AG09319 (cell line): ENCODE data around the gene TRAF4.
A peak's percentile ranks its signal among the peaks of the same experiment; 100 is the strongest.

ENCODE experiments used
- DNase-seq: peaks from one replicate; pipeline ENCODE4 v3.0.0-alpha.2; 2010; ENCODE audit warnings: low read depth; ENCODE audit errors: extremely low read depth
- CTCF ChIP-seq: IDR thresholded peaks from 2 replicates; pipeline ENCODE4 v1.5.1; 2011; ENCODE audit warnings: low read depth, mild to moderate bottlenecking, inconsistent platforms, low read length, moderate library complexity

The TRAF4 gene

DNA sequence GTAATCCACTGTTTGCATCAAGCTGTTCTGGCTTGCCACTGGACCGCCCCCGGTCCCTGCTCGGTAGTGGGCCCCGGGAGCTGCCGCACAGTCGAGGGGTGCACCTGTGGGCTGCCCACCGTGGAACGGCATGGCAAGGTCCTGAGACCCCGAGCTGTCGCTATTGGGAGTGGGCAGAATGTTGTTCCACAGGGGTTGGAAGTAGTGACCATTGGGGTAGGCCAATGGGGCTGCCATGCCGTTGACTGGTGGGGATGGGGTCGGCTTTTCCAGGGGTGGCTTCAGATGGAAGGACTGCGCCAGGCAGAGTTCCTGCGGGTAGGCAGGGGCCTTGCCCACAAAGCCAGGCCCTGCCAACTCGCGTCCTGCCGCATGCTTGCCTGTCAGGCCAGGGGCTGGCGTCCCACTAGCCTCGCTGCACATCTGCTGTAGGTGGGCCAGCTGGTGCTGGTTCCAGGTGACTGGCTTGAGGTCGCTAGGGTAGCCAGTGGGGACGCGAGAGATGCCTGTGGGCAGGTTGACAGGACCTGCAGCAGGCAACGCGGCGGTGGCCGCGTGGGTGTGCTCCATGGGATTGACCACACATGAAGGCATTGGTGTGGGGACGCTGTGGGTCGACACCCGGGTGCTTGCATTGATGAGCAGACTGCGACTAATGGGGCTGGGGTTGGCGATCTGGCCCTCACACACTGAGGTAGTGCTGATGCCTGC lies 14.8 kb downstream of the TRAF4 start:
- DNase-seq: no peak
- TF ChIP-seq CTCF: no peak

GRCh38 chr17:28759256-28759865 lies 15.6 kb downstream of the TRAF4 start:
- TF ChIP-seq CTCF: no peak
- DNase-seq: no peak

- TF ChIP-seq CTCF: no peak
- no peak for DNase-seq
Measured at GRCh38 chr17:28760601-28761562, 17.1 kb downstream of the TRAF4 start.

- DNase-seq: no peak
- no peak for TF ChIP-seq CTCF
Measured at GRCh38 chr17:28763137-28763799, 19.5 kb downstream of the TRAF4 start.

GRCh38 chr17:28763804-28764266 lies 20.0 kb downstream of the TRAF4 start:
- no peak for DNase-seq
- peak; percentile 86 for TF ChIP-seq CTCF

DNA sequence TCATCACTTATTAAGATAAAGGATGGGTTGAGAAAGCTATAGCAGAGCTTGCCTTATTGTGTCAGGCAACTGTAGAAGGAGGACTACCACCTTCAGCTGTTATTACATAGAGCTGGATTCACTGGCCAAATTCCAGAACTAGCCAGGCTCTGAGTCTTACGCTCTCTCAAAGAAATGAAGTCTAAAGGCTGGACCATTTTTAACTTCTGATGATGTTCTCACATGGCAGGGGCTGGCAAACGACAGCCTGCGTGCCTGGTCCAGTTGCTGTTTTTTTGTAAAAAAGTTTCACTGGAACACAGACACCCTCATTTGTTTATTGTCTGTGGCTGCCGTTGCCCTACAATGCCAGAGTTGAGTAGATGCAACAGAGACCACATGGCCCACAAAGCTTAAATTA lies 21.2 kb downstream of the TRAF4 start:
- DNase-seq: no peak
- TF ChIP-seq CTCF: no peak
